Suprapubic skin (tissue), 4 donors: ENCODE results near the gene STING1.

Source experiments
- EP300 ChIP-seq: sonication (generic); formaldehyde crosslinking; IDR thresholded peaks from one replicate; pipeline ENCODE4 v1.6.1; 2017; ENCODE audit warnings: antibody characterized with exemption
- POLR2A ChIP-seq, 2 donors: fragments of 450-650 bp; IDR thresholded peaks; one replicate each; pipeline ENCODE4 v1.6.1; 2017; ENCODE audit warnings: antibody characterized with exemption in 2 of 2, mild to moderate bottlenecking in 2 of 2, moderate library complexity in 2 of 2
- POLR2AphosphoS5 ChIP-seq, 3 donors: sonication (generic); formaldehyde crosslinking; IDR thresholded peaks; one replicate each; pipeline ENCODE4 v1.6.1; 2017; ENCODE audit warnings: antibody characterized with exemption in 3 of 3
- TF ChIP-seq, protein P1 (sequence below), 2 donors: fragments of 200-600 bp in 1 of 2; fragments of 450-650 bp in 1 of 2; sonication (generic) in 1 of 2; IDR thresholded peaks; one replicate each; pipeline ENCODE4 v1.5.1; 2016 to 2019; ENCODE audit warnings: antibody characterized with exemption in 2 of 2, mild to moderate bottlenecking in 1 of 2, moderate library complexity in 1 of 2

DNA sequence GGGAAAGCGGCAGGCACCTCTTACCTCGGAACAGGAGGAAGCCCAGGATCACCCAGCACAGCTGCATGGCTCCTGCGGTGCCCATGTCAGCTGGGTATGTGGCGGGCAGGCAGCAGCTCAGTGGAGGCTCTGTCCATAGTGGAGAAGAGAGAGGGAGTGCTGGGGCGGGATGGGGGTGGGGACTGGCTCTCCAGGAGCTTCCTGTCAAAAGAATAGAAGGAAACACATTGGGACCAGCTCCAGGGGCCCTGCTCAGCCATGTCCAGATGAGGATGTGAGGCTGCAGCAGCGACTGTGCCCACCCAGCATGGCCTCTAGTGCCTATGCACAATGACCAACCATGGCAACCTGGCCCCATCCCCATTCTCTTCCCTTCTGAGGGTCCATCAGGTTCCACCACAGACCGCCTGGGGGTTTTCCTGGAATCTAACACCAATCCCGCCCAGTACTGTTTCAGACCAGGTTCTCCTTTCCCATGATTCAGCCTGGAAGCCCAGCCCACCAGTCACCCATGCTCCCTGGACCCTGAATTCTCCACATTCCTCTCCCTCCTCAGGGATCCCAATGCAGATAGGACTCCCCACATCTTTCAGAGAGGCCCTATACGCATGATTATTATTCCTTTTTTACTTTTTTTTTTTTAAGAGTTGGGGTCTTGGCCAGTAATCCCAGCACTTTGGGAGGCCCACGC lies 19.8 kb downstream of the STING1 start, which contains the start of gene ECSCR:
- TF ChIP-seq, protein P1, sequence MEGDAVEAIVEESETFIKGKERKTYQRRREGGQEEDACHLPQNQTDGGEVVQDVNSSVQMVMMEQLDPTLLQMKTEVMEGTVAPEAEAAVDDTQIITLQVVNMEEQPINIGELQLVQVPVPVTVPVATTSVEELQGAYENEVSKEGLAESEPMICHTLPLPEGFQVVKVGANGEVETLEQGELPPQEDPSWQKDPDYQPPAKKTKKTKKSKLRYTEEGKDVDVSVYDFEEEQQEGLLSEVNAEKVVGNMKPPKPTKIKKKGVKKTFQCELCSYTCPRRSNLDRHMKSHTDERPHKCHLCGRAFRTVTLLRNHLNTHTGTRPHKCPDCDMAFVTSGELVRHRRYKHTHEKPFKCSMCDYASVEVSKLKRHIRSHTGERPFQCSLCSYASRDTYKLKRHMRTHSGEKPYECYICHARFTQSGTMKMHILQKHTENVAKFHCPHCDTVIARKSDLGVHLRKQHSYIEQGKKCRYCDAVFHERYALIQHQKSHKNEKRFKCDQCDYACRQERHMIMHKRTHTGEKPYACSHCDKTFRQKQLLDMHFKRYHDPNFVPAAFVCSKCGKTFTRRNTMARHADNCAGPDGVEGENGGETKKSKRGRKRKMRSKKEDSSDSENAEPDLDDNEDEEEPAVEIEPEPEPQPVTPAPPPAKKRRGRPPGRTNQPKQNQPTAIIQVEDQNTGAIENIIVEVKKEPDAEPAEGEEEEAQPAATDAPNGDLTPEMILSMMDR (IDR thresholded peaks at IDR 0.05): no peak
- no peak for TF ChIP-seq POLR2AphosphoS5 (IDR thresholded peaks at IDR 0.05)
- no peak for TF ChIP-seq POLR2A (IDR thresholded peaks at IDR 0.05)
- no peak for TF ChIP-seq EP300
